K562 (cell line): ENCODE results near the gene TRAPPC12. TPM values are rescaled to one million over a fixed set of nuclear protein-coding genes. Genes with fewer than 3 reads are reported as not detected.
A peak's percentile ranks its signal among the peaks of the same experiment; 100 is the strongest.

ENCODE experiments used
- C11orf30 ChIP-seq: fragments of 450-650 bp; IDR thresholded peaks from 2 replicates; pipeline ENCODE4 v1.6.1; 2016; ENCODE audit warnings: low read depth, mild to moderate bottlenecking
- CCNT2 ChIP-seq: IDR thresholded peaks from 2 replicates; pipeline ENCODE4 v1.6.1; 2011; ENCODE audit warnings: borderline replicate concordance, low read depth, mild to moderate bottlenecking, moderate library complexity, mixed read lengths, low read length; ENCODE audit not compliant: insufficient read length; ENCODE audit errors: extremely low read depth
- DPF2 ChIP-seq: fragments of 450-650 bp; IDR thresholded peaks from 2 replicates; pipeline ENCODE4 v1.6.1; 2016
- FOXP4 ChIP-seq: sonication (generic); formaldehyde crosslinking; IDR thresholded peaks from 2 replicates; pipeline ENCODE4 v1.8.0; 2022; ENCODE audit warnings: mild to moderate bottlenecking, missing genetic modification reagents, borderline replicate concordance
- HDGF ChIP-seq: fragments of 450-650 bp; IDR thresholded peaks from 2 replicates; pipeline ENCODE4 v1.6.1; 2016
- HMG20B ChIP-seq: fragments of 250-450 bp; sonication (Bioruptor Pico); IDR thresholded peaks from 2 replicates; pipeline ENCODE4 v1.5.0; 2021; ENCODE audit warnings: mild to moderate bottlenecking
- JUN ChIP-seq, 2 experiments: sonication (generic) in 1 of 2; formaldehyde crosslinking in 1 of 2; IDR thresholded peaks; 2 replicates each; pipeline versions ENCODE4 v1.6.1 to v1.8.0; 2012 to 2022; ENCODE audit warnings: borderline replicate concordance in 2 of 2, mild to moderate bottlenecking in 2 of 2, improper control_type of control experiment in 1 of 2, low read depth in 1 of 2, low read length in 1 of 2, missing genetic modification reagents in 1 of 2
- PBX2 ChIP-seq, 2 experiments: IDR thresholded peaks in 1 of 2; conservative IDR thresholded peaks in 1 of 2; 2 replicates each; pipeline ENCODE4 v1.6.1; 2016; ENCODE audit warnings: low read depth in 2 of 2, mild to moderate bottlenecking in 1 of 2, missing compliant biosample characterization in 1 of 2, missing genetic modification characterization in 1 of 2, moderate library complexity in 1 of 2
- PHF21A ChIP-seq: fragments of 450-650 bp; IDR thresholded peaks from 2 replicates; pipeline ENCODE4 v1.6.1; 2017; ENCODE audit warnings: low read depth, borderline replicate concordance
- POLR3G ChIP-seq: IDR thresholded peaks from 2 replicates; pipeline ENCODE4 v1.6.1; 2011; ENCODE audit not compliant: insufficient read length, insufficient replicate concordance; ENCODE audit errors: extremely low read depth
- PTTG1 ChIP-seq: fragments of 450-650 bp; IDR thresholded peaks from 2 replicates; pipeline ENCODE4 v1.6.1; 2016; ENCODE audit warnings: low read depth, mild to moderate bottlenecking, missing genetic modification characterization, missing compliant biosample characterization
- PURB ChIP-seq: sonication (generic); formaldehyde crosslinking; IDR thresholded peaks from 2 replicates; pipeline ENCODE4 v1.9.0; 2021; ENCODE audit warnings: low read depth, mild to moderate bottlenecking, missing genetic modification reagents
- RBM25 ChIP-seq: fragments of 200-400 bp; formaldehyde crosslinking; IDR thresholded peaks from 2 replicates; pipeline ENCODE4 v1.6.1; 2018; ENCODE audit warnings: low read length, low read depth, moderate library complexity; ENCODE audit not compliant: severe bottlenecking
- RUNX1 ChIP-seq: sonication (generic); IDR thresholded peaks from 2 replicates; pipeline ENCODE4 v1.6.1; 2016; ENCODE audit warnings: antibody characterized with exemption, low read depth
- SMARCB1 ChIP-seq: IDR thresholded peaks from 2 replicates; pipeline ENCODE4 v1.6.1; 2011; ENCODE audit warnings: improper control_type of control experiment, low read depth; ENCODE audit not compliant: insufficient read length
- SMC3 ChIP-seq: conservative IDR thresholded peaks from 2 replicates; pipeline ENCODE4 v1.6.1; 2011; ENCODE audit warnings: low read depth, low read length, improper control_type of control experiment; ENCODE audit not compliant: insufficient read depth
- SNIP1 ChIP-seq: fragments of 450-650 bp; IDR thresholded peaks from 2 replicates; pipeline ENCODE4 v1.7.1; 2017; ENCODE audit warnings: low read depth, mild to moderate bottlenecking
- SUPT5H ChIP-seq: fragments of 450-650 bp; IDR thresholded peaks from 2 replicates; pipeline ENCODE4 v1.6.1; 2016
- TAF9B ChIP-seq: fragments of 450-650 bp; IDR thresholded peaks from 2 replicates; pipeline ENCODE4 v1.6.1; 2018; ENCODE audit warnings: mild to moderate bottlenecking; ENCODE audit not compliant: partially characterized antibody
- ZNF197 ChIP-seq: fragments of 200-800 bp; sonication (Bioruptor generic); IDR thresholded peaks from 2 replicates; pipeline ENCODE4 v1.6.1; 2016; ENCODE audit warnings: low read depth, missing genetic modification characterization, missing compliant biosample characterization
- ZNF217 ChIP-seq: sonication (generic); formaldehyde crosslinking; IDR thresholded peaks from 2 replicates; pipeline ENCODE4 v1.8.0; 2022; ENCODE audit warnings: mild to moderate bottlenecking, missing genetic modification reagents
- ZNF23 ChIP-seq: fragments of 250-450 bp; sonication (Bioruptor Pico); IDR thresholded peaks from 2 replicates; pipeline ENCODE4 v1.4.0; 2020; ENCODE audit warnings: mild to moderate bottlenecking
- ZNF436 ChIP-seq: fragments of 250-450, 450-650 bp; sonication (Bioruptor Pico); formaldehyde crosslinking; IDR thresholded peaks from 2 replicates; pipeline ENCODE4 v1.7.0; 2020; ENCODE audit warnings: mild to moderate bottlenecking
- ZSCAN32 ChIP-seq: fragments of 450-650 bp; formaldehyde crosslinking; IDR thresholded peaks from 2 replicates; pipeline ENCODE4 v1.4.0; 2020; ENCODE audit warnings: mild to moderate bottlenecking, moderate library complexity
- polyA plus RNA-seq, 8 experiments: library from polyadenylated mRNA; depleted of rRNA in 4 of 8; stranded (reverse) in 5 of 8; unstranded in 3 of 8; fragments of >200 nt; fragmentation: Nextera tagmentation in 2 of 8; fragmentation: Illumina TruSeq in 1 of 8; extraction: Ambion mirVana in 2 of 8; extraction: Trizol in 1 of 8; gene quantifications; 2 replicates each; pipeline versions ENCODE4 v1.2.1 to v1.2.3, GENCODE V29; 2011 to 2014; ENCODE audit warnings: inconsistent platforms in 1 of 8, missing spikeins in 1 of 8
- total RNA-seq, 7 experiments: library from RNA; depleted of rRNA in 6 of 7; stranded (reverse); fragments of >200 nt in 6 of 7; fragmentation: Illumina TruSeq in 2 of 7; extraction: Trizol in 2 of 7; gene quantifications; 2 replicates each; pipeline versions ENCODE4 v1.2.1 to v1.2.3, GENCODE V29; 2011 to 2021; ENCODE audit warnings: low replicate concordance in 1 of 7

Gene TRAPPC12
- total and polyA plus RNA-seq, 9 of the 15 experiments (the other 6 are each of a cell fraction or from before 2014, with no cell fraction given), result 8.0 to 75.2 (median 39.1) TPM

GRCh38 chr2:3519255-3520205, 140.0 kb downstream of the TRAPPC12 start, which contains the start of gene ADI1 (continued):
- TF ChIP-seq PBX2 (CRISPR knock-in tag; IDR thresholded peaks at IDR 0.05; ENCODE audit: low read depth), result no peak
- no peak for TF ChIP-seq PBX2 (tag; conservative IDR thresholded peaks at IDR 0.05; ENCODE audit: low read depth)
- TF ChIP-seq CCNT2, result peak; percentile 49
- no peak for TF ChIP-seq TAF9B
- peak; percentile 4; the same call in 1 of the 2 replicates for TF ChIP-seq JUN (IDR thresholded peaks at IDR 0.05; ENCODE audit: borderline replicate concordance, low read depth, low read length)
- no peak for TF ChIP-seq JUN (CRISPR knock-in tag; IDR thresholded peaks at IDR 0.05; ENCODE audit: borderline replicate concordance)
- peak; percentile 86 for TF ChIP-seq SUPT5H
- TF ChIP-seq RBM25, result peak; percentile 24
- no peak for TF ChIP-seq SNIP1
- no peak for TF ChIP-seq PHF21A
- TF ChIP-seq FOXP4 (CRISPR knock-in tag), result no peak
- peak; percentile 67 for TF ChIP-seq ZSCAN32 (CRISPR knock-in tag)
- TF ChIP-seq ZNF217 (CRISPR knock-in tag), result no peak
- no peak; the same call in 1 of the 2 replicates for TF ChIP-seq DPF2
- no peak for TF ChIP-seq ZNF436 (CRISPR knock-in tag)
- TF ChIP-seq POLR3G, result no peak
- no peak for TF ChIP-seq HDGF
- no peak for TF ChIP-seq HMG20B
- 0 out of 2 replicates have a peak, but pooled peaks have one; percentile 54 for TF ChIP-seq ZNF23 (CRISPR knock-in tag)
- TF ChIP-seq SMC3, result no peak
- no peak for TF ChIP-seq PURB (CRISPR knock-in tag)
- no peak for TF ChIP-seq SMARCB1
- TF ChIP-seq PTTG1 (tag), result no peak
- TF ChIP-seq RUNX1, result no peak
- TF ChIP-seq C11orf30, result peak; percentile 58
- TF ChIP-seq ZNF197 (CRISPR knock-in tag), result no peak
